ENCODE measurements around the gene BLOC1S6. TPM values are rescaled to one million over a fixed set of nuclear protein-coding genes. Genes with fewer than 3 reads are reported as not detected.

The BLOC1S6 gene
- polyA plus RNA-seq, 10 donors = 25.7 to 45.2 (median 39.1) TPM

DNA sequence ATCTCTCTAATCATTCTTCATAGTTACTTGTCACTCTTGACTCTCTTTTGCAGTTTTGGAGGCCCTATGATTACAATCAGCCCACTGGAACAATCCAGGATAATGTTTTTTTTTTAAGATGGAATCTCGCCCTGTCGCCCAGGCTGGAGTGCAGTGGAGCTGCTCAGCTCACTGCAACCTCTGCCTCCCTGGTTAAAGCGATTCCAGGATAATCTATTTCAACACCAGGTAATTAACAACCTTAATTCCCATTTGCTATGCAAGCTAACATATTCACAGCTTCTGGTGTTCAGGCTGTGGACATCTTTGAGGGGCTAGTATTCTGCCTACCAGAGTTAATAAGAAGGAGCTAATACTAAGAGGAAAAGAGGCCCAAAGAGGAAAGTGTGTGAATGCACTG lies 1.1 kb upstream of the BLOC1S6 start:
- DNase-seq = peak in 1 of 3 donors; percentile 7

- DNase-seq = peak in 1 of 3 donors; percentile 6
Measured at GRCh38 chr15:45586601-45587094, 531 bp upstream of the BLOC1S6 start.

- no peak for DNase-seq
Measured at GRCh38 chr15:45587863-45588170, 638 bp downstream of the BLOC1S6 start.

DNA sequence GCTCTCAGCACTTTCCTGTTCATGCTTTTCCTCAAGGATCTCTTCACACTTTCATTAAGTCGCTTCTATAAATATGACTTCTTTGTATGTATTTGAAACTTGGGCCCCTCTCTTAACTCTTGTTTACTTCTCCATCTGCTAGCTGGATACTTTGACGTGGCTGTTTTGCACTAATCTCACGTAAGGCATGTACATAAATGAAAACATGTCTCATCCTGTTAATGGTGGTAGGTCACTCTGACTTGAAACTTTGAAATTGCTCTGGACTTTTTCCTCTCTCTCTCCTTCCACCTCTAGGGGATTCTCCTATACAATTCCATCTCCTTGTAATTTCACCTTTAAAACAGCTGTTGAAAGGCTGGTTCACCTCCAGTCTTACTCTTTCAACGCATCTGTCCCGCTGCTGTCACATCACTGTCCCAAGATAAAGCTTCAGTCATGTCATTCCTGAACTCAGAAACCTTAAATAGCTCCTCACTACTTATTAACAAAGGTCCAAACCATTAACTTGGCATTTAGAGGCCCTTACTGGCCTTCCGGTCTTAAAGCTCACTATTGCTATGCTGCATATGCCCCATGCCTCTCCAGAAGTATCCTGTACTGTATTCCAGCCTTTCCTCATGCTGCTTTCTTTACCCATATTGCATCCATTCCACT lies 1.2 kb downstream of the BLOC1S6 start:
- peak in 1 of 3 donors; percentile 33 for DNase-seq

GRCh38 chr15:45589256-45589655 lies 2.1 kb downstream of the BLOC1S6 start:
- DNase-seq = no peak

GRCh38 chr15:45594319-45594718 lies 7.1 kb downstream of the BLOC1S6 start:
- DNase-seq = no peak

GRCh38 chr15:45594835-45595530 lies 7.8 kb downstream of the BLOC1S6 start:
- no peak for DNase-seq

GRCh38 chr15:45603881-45604280 lies 16.7 kb downstream of the BLOC1S6 start:
- no peak for DNase-seq

- DNase-seq = no peak
Measured at GRCh38 chr15:45604326-45604725, 17.1 kb downstream of the BLOC1S6 start.

DNA sequence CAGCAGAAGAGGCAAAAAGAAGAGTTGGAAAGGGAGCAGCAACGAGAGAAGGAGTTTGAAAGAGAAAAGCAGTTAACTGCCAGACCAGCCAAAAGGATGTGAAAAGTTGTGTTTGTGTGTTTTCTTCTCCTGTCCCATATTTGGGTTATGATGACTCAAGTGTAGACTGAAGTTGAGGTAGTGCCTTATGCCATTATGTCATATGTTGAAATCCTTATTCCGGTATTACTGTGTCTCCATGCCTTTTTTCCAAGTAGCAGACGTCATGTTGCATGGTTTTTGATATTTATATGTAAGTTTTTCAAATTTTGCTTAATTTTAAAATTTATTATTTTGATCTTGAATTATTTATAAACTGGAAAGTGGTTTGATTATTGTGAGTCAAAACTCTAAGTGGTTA lies 19.2 kb downstream of the BLOC1S6 start:
- no peak for DNase-seq

GRCh38 chr15:45606841-45607240 lies 19.7 kb downstream of the BLOC1S6 start:
- no peak for DNase-seq

GRCh38 chr15:45611305-45611704 lies 24.1 kb downstream of the BLOC1S6 start:
- DNase-seq = peak in 1 of 3 donors; percentile 12

GRCh38 chr15:45612790-45613415 lies 25.7 kb downstream of the BLOC1S6 start:
- no peak for DNase-seq

- no peak for DNase-seq
Measured at GRCh38 chr15:45616901-45617323, 29.7 kb downstream of the BLOC1S6 start.

DNA sequence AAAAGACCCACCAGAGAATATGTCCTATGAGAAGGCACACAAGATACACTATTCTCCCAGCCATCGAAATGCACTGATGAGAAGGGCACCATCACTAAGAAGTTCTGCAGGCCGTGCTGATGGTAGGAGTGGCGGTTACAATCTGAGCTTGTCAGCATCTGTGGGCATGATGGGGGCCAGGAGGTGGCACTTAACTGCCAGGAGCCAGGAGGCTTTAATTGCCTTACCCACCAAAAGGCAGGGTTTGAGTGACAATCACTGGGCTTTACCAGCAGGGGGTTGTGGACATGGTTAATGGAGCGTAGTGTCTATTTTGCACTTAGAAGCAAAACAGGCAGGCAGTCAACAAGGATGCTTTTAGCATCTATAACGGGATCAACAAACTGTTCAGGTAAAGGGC lies 31.6 kb downstream of the BLOC1S6 start:
- no peak for DNase-seq

DNA sequence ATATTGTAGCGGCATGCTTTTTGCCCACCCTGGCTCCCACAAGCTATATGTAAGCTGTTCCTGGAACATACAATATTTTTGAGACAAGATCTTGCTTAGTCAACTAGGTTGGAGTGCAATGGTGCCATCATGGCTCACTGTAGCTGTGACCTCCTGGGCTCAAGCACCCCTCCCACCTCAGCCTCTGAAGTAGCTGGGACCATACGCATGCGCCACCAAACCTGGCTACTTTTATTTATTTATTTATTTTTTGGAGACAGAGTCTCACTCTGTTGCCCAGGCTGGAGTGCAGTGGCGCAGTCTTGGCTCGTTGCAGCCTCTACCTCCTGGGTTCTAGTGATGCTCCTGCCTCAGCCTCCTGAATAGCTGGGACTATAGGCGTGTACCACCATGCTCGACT lies 41.0 kb downstream of the BLOC1S6 start:
- DNase-seq = no peak

- DNase-seq = peak in 1 of 3 donors; percentile 75
Measured at GRCh38 chr15:45630917-45631691, 43.9 kb downstream of the BLOC1S6 start.

DNA sequence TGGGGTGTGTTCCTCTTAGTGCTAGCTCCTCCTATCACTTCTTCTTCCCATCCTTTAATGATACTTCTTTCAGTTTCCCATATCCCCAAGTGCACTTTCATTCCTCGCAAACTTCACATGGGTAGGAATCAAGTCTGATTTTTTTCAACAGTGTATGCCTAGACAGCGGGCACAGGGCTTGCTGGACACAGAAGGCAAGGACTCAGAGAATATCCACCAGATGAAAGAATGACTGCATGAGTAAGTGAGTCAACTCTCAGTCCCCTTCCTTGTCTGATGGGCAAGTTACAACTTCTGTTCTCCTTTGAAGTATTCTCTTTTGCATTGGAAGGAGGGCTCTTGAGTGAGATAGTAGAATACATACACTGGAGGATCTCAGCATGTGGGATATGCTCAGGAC lies 44.6 kb downstream of the BLOC1S6 start:
- no peak for DNase-seq

- peak; percentile 19 to 79 (median 45) for DNase-seq
Measured at GRCh38 chr15:45634432-45635190, 47.4 kb downstream of the BLOC1S6 start, which contains the start of gene SQOR. Gene SQOR, plus strand, starts transcription at chr15:45635029. Its CDS starts 23,895 bp downstream, at chr15:45658924.

GRCh38 chr15:45635191-45635638 lies 48.0 kb downstream of the BLOC1S6 start:
- DNase-seq = peak in 2 of 3 donors; percentile 24 to 73

- no peak for DNase-seq
Measured at GRCh38 chr15:45635763-45636292, 48.6 kb downstream of the BLOC1S6 start.

Measured in muscle of back (tissue), 11 donors.